IMR-90 (cell line): Measurements from ENCODE around the gene MGAT4C. TPM values are rescaled to one million over a fixed set of nuclear protein-coding genes. Genes with fewer than 3 reads are reported as not detected.
A peak's percentile ranks its signal among the peaks of the same experiment; 100 is the strongest.

Experiments used
- ATAC-seq: fragments of 200-7000 bp; cut with Tn5 transposase; 2 replicates; pipeline ENCODE4 v1.9.1; 2020; ENCODE audit warnings: low read depth, mild to moderate bottlenecking, moderate library complexity
- BruUV-seq: library from RNA; stranded (reverse); fragments of 400-500 nt; replicated peaks from 2 replicates; lab custom pipeline; 2021; lab: Mats Ljungman, UMichigan
- CTCF ChIA-PET: fragments of 300-600 bp; formaldehyde crosslinking; extraction: SDS; loops from one replicate; lab custom pipeline; 2021; ENCODE audit warnings: antibody characterized with exemption; lab: Yijun Ruan, JAX
- POLR2A ChIA-PET: fragments of 300-600 bp; sonication (Branson Sonifier 250); formaldehyde crosslinking; loops from one replicate; lab custom pipeline; 2022; ENCODE audit warnings: antibody characterized with exemption; ENCODE audit not compliant: unreplicated experiment; lab: Charles Lee
- DNase-seq: peaks from one replicate; pipeline ENCODE4 v3.0.0; 2013
- H2AFZ ChIP-seq: replicated peaks from 2 replicates; pipeline ENCODE3; 2013; ENCODE audit warnings: low read length, mild to moderate bottlenecking; ENCODE audit not compliant: poor library complexity
- H2AK5ac ChIP-seq: 2 replicates; pipeline ENCODE4 v1.6.1; 2013; ENCODE audit warnings: low read depth, low read length, inconsistent platforms
- H2AK9ac ChIP-seq: replicated peaks from 2 replicates; pipeline ENCODE3; 2013; ENCODE audit warnings: mild to moderate bottlenecking, low read depth, low read length, moderate library complexity; ENCODE audit not compliant: poor library complexity
- H2BK120ac ChIP-seq: 2 replicates; pipeline ENCODE4 v1.6.1; 2013; ENCODE audit warnings: low read depth, low read length, inconsistent platforms
- H2BK15ac ChIP-seq: 3 replicates; pipeline ENCODE4 v1.6.1; 2013; ENCODE audit warnings: low read depth, low read length, inconsistent platforms
- H2BK20ac ChIP-seq: 2 replicates; pipeline ENCODE4 v1.6.1; 2013; ENCODE audit warnings: low read depth, mild to moderate bottlenecking, inconsistent platforms, low read length, moderate library complexity
- H2BK5ac ChIP-seq: 2 replicates; pipeline ENCODE4 v1.6.1; 2013; ENCODE audit warnings: mild to moderate bottlenecking, low read depth, low read length, inconsistent platforms; ENCODE audit not compliant: poor library complexity, severe bottlenecking
- H3K14ac ChIP-seq: replicated peaks from 2 replicates; pipeline ENCODE4 v1.6.1; 2013; ENCODE audit warnings: low read depth, low read length, inconsistent platforms
- H3K18ac ChIP-seq: 2 replicates; pipeline ENCODE4 v1.6.1; 2013; ENCODE audit warnings: low read depth, low read length, control low read depth
- H3K23ac ChIP-seq: 2 replicates; pipeline ENCODE4 v1.6.1; 2013; ENCODE audit warnings: low read depth, low read length, inconsistent platforms
- H3K27ac ChIP-seq: 2 replicates; pipeline ENCODE4 v1.5.1; 2013; ENCODE audit warnings: mild to moderate bottlenecking, control low read depth, low read length; ENCODE audit not compliant: insufficient read depth
- H3K27me3 ChIP-seq: 2 replicates; pipeline ENCODE4 v1.6.1; 2013; ENCODE audit warnings: low read length; ENCODE audit not compliant: control insufficient read depth, insufficient read depth
- H3K36me3 ChIP-seq: 2 replicates; pipeline ENCODE4 v1.6.1; 2013; ENCODE audit warnings: low read length, mixed read lengths; ENCODE audit not compliant: control insufficient read depth, insufficient read depth
- H3K4ac ChIP-seq: 2 replicates; pipeline ENCODE4 v1.6.1; 2013; ENCODE audit warnings: low read depth, low read length, inconsistent platforms
- H3K4me1 ChIP-seq: 2 replicates; pipeline ENCODE4 v1.6.1; 2013; ENCODE audit warnings: low read length, mixed read lengths; ENCODE audit not compliant: control insufficient read depth, insufficient read depth
- H3K4me2 ChIP-seq: 2 replicates; pipeline ENCODE4 v1.6.1; 2013; ENCODE audit warnings: low read depth, mild to moderate bottlenecking, control low read depth, low read length, moderate library complexity
- H3K4me3 ChIP-seq: 2 replicates; pipeline ENCODE4 v1.5.1; 2013; ENCODE audit warnings: low read depth, mild to moderate bottlenecking, control low read depth, low read length, moderate library complexity; ENCODE audit not compliant: insufficient read depth
- H3K56ac ChIP-seq: 2 replicates; pipeline ENCODE4 v1.6.1; 2013; ENCODE audit warnings: low read length, inconsistent platforms; ENCODE audit not compliant: insufficient read depth; ENCODE audit errors: extremely low read depth
- H3K79me1 ChIP-seq, 2 experiments: 2 replicates each; pipeline ENCODE4 v1.6.1; 2013; ENCODE audit warnings: low read length in 2 of 2, inconsistent platforms in 1 of 2, low read depth in 1 of 2
- H3K9ac ChIP-seq: 2 replicates; pipeline ENCODE4 v1.6.1; 2013; ENCODE audit warnings: low read depth, low read length, control low read depth
- H3K9me1 ChIP-seq: 2 replicates; pipeline ENCODE4 v1.6.1; 2013; ENCODE audit warnings: low read length, inconsistent platforms; ENCODE audit not compliant: insufficient read depth
- H3K9me3 ChIP-seq: 2 replicates; pipeline ENCODE4 v1.6.1; 2013; ENCODE audit warnings: low read length; ENCODE audit not compliant: control insufficient read depth, insufficient read depth
- H4K20me1 ChIP-seq: 2 replicates; pipeline ENCODE4 v1.6.1; 2013; ENCODE audit warnings: low read length, inconsistent platforms; ENCODE audit not compliant: insufficient read depth
- H4K5ac ChIP-seq: 2 replicates; pipeline ENCODE4 v1.6.1; 2013; ENCODE audit warnings: mild to moderate bottlenecking, low read depth, low read length, control low read depth
- H4K8ac ChIP-seq, 2 experiments: 2 replicates each; pipeline ENCODE4 v1.6.1; 2013; ENCODE audit warnings: low read depth in 2 of 2, low read length in 2 of 2, control low read depth in 1 of 2, inconsistent platforms in 1 of 2
- H4K91ac ChIP-seq: 2 replicates; pipeline ENCODE4 v1.6.1; 2013; ENCODE audit warnings: low read depth, low read length, inconsistent platforms; ENCODE audit not compliant: insufficient read depth
- CEBPB ChIP-seq: IDR thresholded peaks from 2 replicates; pipeline ENCODE4 v1.6.1; 2012; ENCODE audit warnings: low read depth, low read length, improper control_type of control experiment
- CHD1 ChIP-seq: IDR thresholded peaks from 2 replicates; pipeline ENCODE4 v1.6.1; 2012; ENCODE audit warnings: low read depth, low read length, improper control_type of control experiment
- CTCF ChIP-seq: conservative IDR thresholded peaks from 2 replicates; pipeline ENCODE4 v1.5.1; 2012; ENCODE audit warnings: mild to moderate bottlenecking, low read depth, low read length, improper control_type of control experiment
- MAFK ChIP-seq: IDR thresholded peaks from 2 replicates; pipeline ENCODE4 v1.6.1; 2012; ENCODE audit warnings: low read depth, low read length, improper control_type of control experiment
- MAZ ChIP-seq: IDR thresholded peaks from 2 replicates; pipeline ENCODE4 v1.6.1; 2012; ENCODE audit warnings: low read depth, mild to moderate bottlenecking, low read length, improper control_type of control experiment, moderate library complexity, borderline replicate concordance
- POLR2A ChIP-seq: IDR thresholded peaks from 2 replicates; pipeline ENCODE4 v1.6.1; 2012; ENCODE audit warnings: mild to moderate bottlenecking, low read depth, low read length
- USF2 ChIP-seq: fragments of 150-350 bp; IDR thresholded peaks from 2 replicates; pipeline ENCODE4 v1.6.1; 2017; ENCODE audit warnings: mild to moderate bottlenecking, antibody characterized with exemption, low read length, low read depth
- WGBS, 2 experiments: methylation state at CpG; one replicate each; pipeline versions ENCODE4 v1.1.5 to v1.1.7; 2013; ENCODE audit warnings: missing lambda C conversion rate in 2 of 2; ENCODE audit not compliant: insufficient read length in 1 of 2; ENCODE audit errors: extremely low coverage in 2 of 2; 5-methylcytosine and 5-hydroxymethylcytosine counted together
- dilution Hi-C: fragments of 300-500 bp; cut with HindIII; formaldehyde crosslinking; loops from one replicate; pipeline ENCODE4 v1.14.3; 2018; ENCODE audit warnings: low sequenced_read_pairs; ENCODE audit not compliant: unreplicated experiment
- in situ Hi-C: fragments of 300-500 bp; cut with MboI; formaldehyde crosslinking; loops from 3 replicates; pipeline ENCODE4 v1.14.3; 2019; ENCODE audit warnings: low sequenced_read_pairs, inconsistent platforms, mixed read lengths
- intact Hi-C: fragments of 100-400 bp; cut with micrococcal nuclease; formaldehyde crosslinking; loops from 2 replicates; pipeline ENCODE4 v1.10.0; 2022
- polyA plus RNA-seq, 3 experiments: library from polyadenylated mRNA; depleted of rRNA; stranded (reverse); fragments of >200 nt; gene quantifications; 2 replicates each; pipeline ENCODE4 v1.2.3, GENCODE V29; 2012; ENCODE audit warnings: low replicate concordance in 1 of 3
- total RNA-seq: library from RNA; depleted of rRNA; stranded (reverse); fragments of >200 nt; gene quantifications from 2 replicates; pipeline ENCODE4 v1.2.3, GENCODE V29; 2012

Gene MGAT4C
- total and polyA plus RNA-seq, 2 of the 4 experiments (the other 2 are of a cell fraction): not detected

GRCh38 chr12:86234316-86234855 lies 21.8 kb downstream of the MGAT4C start:
- Histone ChIP-seq H3K4me2 (no peak overlapping the region), H3K9me1 (no peaks in the 10 kb centered on the region), H3K18ac (no peak overlapping the region), H2BK20ac (no peak overlapping the region), H4K5ac (no peak overlapping the region), H3K14ac (no peak overlapping the region), H2AK9ac (no peak overlapping the region), H2BK5ac (no peak overlapping the region), H3K23ac (no peak overlapping the region), H2BK15ac (no peak overlapping the region), H2BK120ac (no peak overlapping the region), H3K27me3 (no peaks in the 10 kb centered on the region), H4K91ac (no peak overlapping the region), H3K9me3 (no peaks in the 10 kb centered on the region), H2AFZ (no peak overlapping the region), H4K8ac (no peak overlapping the region), H2AK5ac (no peak overlapping the region), H3K4ac (no peak overlapping the region), H3K36me3 (no peaks in the 10 kb centered on the region), H3K9ac (no peak overlapping the region), H3K27ac (no peak overlapping the region), H4K20me1 (no peaks in the 10 kb centered on the region), H3K79me1 (no peaks in the 10 kb centered on the region), H3K56ac (no peak overlapping the region; the same call in 1 of the 2 replicates), H3K4me3 (no peak overlapping the region), H3K4me1 (no peaks in the 10 kb centered on the region)
- CTCF ChIA-PET: no interaction called here
- no TSS peak for BruUV-seq
- dilution Hi-C loops: no loop called here
- ATAC-seq: no peak
- intact Hi-C loops: no loop called here
- in situ Hi-C loops: no loop called here
- no peak for DNase-seq
- no peak for TF ChIP-seq USF2
- no peak for TF ChIP-seq CTCF
- TF ChIP-seq MAZ: no peak
- peak; percentile 89 for TF ChIP-seq MAFK
- no peak for TF ChIP-seq CEBPB
- TF ChIP-seq POLR2A: no peak
- TF ChIP-seq CHD1: no peak
- POLR2A ChIA-PET: no interaction called here
- no CpG with 5 or more reads among the region's 2 CpGs for WGBS, 2 experiments
